Measurements from ENCODE around the gene INSR. TPM values are rescaled to one million over a fixed set of nuclear protein-coding genes. Genes with fewer than 3 reads are reported as not detected.

INSR gene
- total and polyA plus RNA-seq, 2 experiments from 2014 or later, result 19.2 to 52.1 TPM

- TF ChIP-seq ZNF462 (CRISPR knock-in tag; IDR thresholded peaks at IDR 0.05) (no peak), POLR2AphosphoS5 (IDR thresholded peaks at IDR 0.05; ENCODE audit: low read depth) (no peak), ZNF114 (CRISPR knock-in tag; IDR thresholded peaks at IDR 0.05) (no peak), CTCF (conservative IDR thresholded peaks at IDR 0.05; ENCODE audit: low read depth in 2 of 2) (no peak), ETS1 (IDR thresholded peaks at IDR 0.05) (no peak), ZNF331 (CRISPR knock-in tag; IDR thresholded peaks at IDR 0.05; ENCODE audit: low read depth) (no peak), EZH2 (IDR thresholded peaks at IDR 0.05; ENCODE audit: low read depth, unreplicated experiment) (no peak), CREB1 (CRISPR knock-in tag; IDR thresholded peaks at IDR 0.05; ENCODE audit: low read depth) (no peak), REST (IDR thresholded peaks at IDR 0.05; ENCODE audit: unreplicated experiment) (no peak)
- Histone ChIP-seq H3K27ac (ENCODE audit: low read depth) (peak overlapping the region; percentile 89), H3K9me2 (ENCODE audit: insufficient read depth) (no peaks in the 10 kb centered on the region), H4K20me1 (replicated peaks; ENCODE audit: insufficient read depth) (no peaks in the 10 kb centered on the region), H3K79me2 (replicated peaks; ENCODE audit: insufficient read depth) (peaks cover 20% of the 10 kb centered on the region), H3K4me2 (peak overlapping the region; percentile 6; the same call in 1 of the 2 replicates), H3K4me1 (ENCODE audit: insufficient read depth) (peaks cover 35% of the 10 kb centered on the region), H3F3A (replicated peaks; ENCODE audit: low read depth) (peaks cover 11% of the 10 kb centered on the region; the same call in 1 of the 2 replicates), H3K27me3 (ENCODE audit: insufficient read depth) (no peaks in the 10 kb centered on the region), H3K4me3 (no peak overlapping the region), H2AFZ (no peak overlapping the region), H3K36me3 (ENCODE audit: insufficient read depth) (no peaks in the 10 kb centered on the region)
- Mint-ChIP-seq H3K36me3 (ENCODE audit: low read depth) (no peaks in the 10 kb centered on the region), H3K4me3 (no peak overlapping the region), H3K27me3 (ENCODE audit: insufficient read depth, low read depth, poor library complexity) (peaks cover 5% of the 10 kb centered on the region), H3K9me3 (no peaks in the 10 kb centered on the region), H3K27ac (no peak overlapping the region), H3K4me1 (peaks cover 39% of the 10 kb centered on the region)
- DNase-seq (ENCODE audit: low spot score), result no peak
- ATAC-seq, result peak; percentile 34
Measured at GRCh38 chr19:7211191-7211951, 82.8 kb downstream of the INSR start.
